H1 (cell line): ENCODE measurements around the gene OBSCN. TPM values are rescaled to one million over a fixed set of nuclear protein-coding genes. Genes with fewer than 3 reads are reported as not detected.

Source experiments
- CTCF ChIA-PET: fragments of 300-600 bp; sonication (Branson Sonifier 250); formaldehyde crosslinking; loops from one replicate; lab custom pipeline; 2021; ENCODE audit not compliant: partially characterized antibody; lab: Charles Lee
- POLR2A ChIA-PET: fragments of 300-600 bp; sonication (Branson Sonifier 250); formaldehyde crosslinking; loops from one replicate; lab custom pipeline; 2021; ENCODE audit warnings: inconsistent platforms; ENCODE audit not compliant: partially characterized antibody; lab: Charles Lee
- DNase-seq, 2 experiments: peaks; one replicate each; pipeline versions ENCODE4 v3.0.0 to v3.0.0-alpha.2; 2010 to 2022; ENCODE audit warnings: low spot score in 2 of 2, low read depth in 1 of 2, mixed read lengths in 1 of 2
- FAIRE-seq: peaks from 2 replicates; lab custom pipeline; 2011; peaks lifted over from hg19 to GRCh38; lab: Jason Lieb, UNC
- H2AFZ ChIP-seq: 2 replicates; pipeline ENCODE4 v1.8.1; 2012; ENCODE audit warnings: low read length, inconsistent platforms
- H2AK5ac ChIP-seq: 2 replicates; pipeline ENCODE4 v1.6.1; 2013; ENCODE audit warnings: low read depth, low read length
- H2BK120ac ChIP-seq: replicated peaks from 2 replicates; pipeline ENCODE3; 2013; ENCODE audit warnings: low read depth, low read length, inconsistent platforms
- H2BK12ac ChIP-seq: 2 replicates; pipeline ENCODE4 v1.6.1; 2013; ENCODE audit warnings: low read depth, low read length
- H2BK15ac ChIP-seq: 2 replicates; pipeline ENCODE4 v1.6.1; 2013; ENCODE audit warnings: low read length
- H2BK20ac ChIP-seq: 2 replicates; pipeline ENCODE4 v1.6.1; 2013; ENCODE audit warnings: low read length
- H2BK5ac ChIP-seq: 2 replicates; pipeline ENCODE4 v1.6.1; 2013; ENCODE audit warnings: low read depth, low read length
- H3K14ac ChIP-seq: 2 replicates; pipeline ENCODE4 v1.6.1; 2013; ENCODE audit warnings: inconsistent platforms; ENCODE audit not compliant: insufficient read length
- H3K18ac ChIP-seq: 2 replicates; pipeline ENCODE4 v1.6.1; 2013; ENCODE audit warnings: low read length; ENCODE audit errors: extremely low read depth
- H3K23ac ChIP-seq: 2 replicates; pipeline ENCODE4 v1.6.1; 2013; ENCODE audit warnings: inconsistent platforms; ENCODE audit not compliant: insufficient read length
- H3K23me2 ChIP-seq: 2 replicates; pipeline ENCODE4 v1.6.1; 2013; ENCODE audit warnings: low read depth, low read length
- H3K27ac ChIP-seq: 2 replicates; pipeline ENCODE4 v1.6.1; 2011; ENCODE audit warnings: low read depth, low read length, inconsistent platforms
- H3K27me3 ChIP-seq, 4 experiments: replicated peaks in 1 of 4; 1 replicate in 1 of 4; 2 replicates in 3 of 4; pipeline versions ENCODE4 v1.6.1 to v1.8.1; 2011 to 2013; ENCODE audit warnings: low read length in 3 of 4, mild to moderate bottlenecking in 3 of 4, inconsistent platforms in 2 of 4, mixed read lengths in 2 of 4, moderate library complexity in 1 of 4; ENCODE audit not compliant: control insufficient read depth in 3 of 4, insufficient read depth in 3 of 4; ENCODE audit errors: extremely low read depth in 1 of 4
- H3K36me3 ChIP-seq, 4 experiments: 2 replicates each; pipeline versions ENCODE4 v1.6.1 to v1.8.1; 2011 to 2013; ENCODE audit warnings: mild to moderate bottlenecking in 4 of 4, low read length in 3 of 4, moderate library complexity in 2 of 4, control low read depth in 1 of 4, inconsistent platforms in 1 of 4; ENCODE audit not compliant: insufficient read depth in 4 of 4, control insufficient read depth in 2 of 4
- H3K4ac ChIP-seq: replicated peaks from 2 replicates; pipeline ENCODE3; 2013; ENCODE audit warnings: low read length, low read depth, mixed read lengths, inconsistent platforms; ENCODE audit not compliant: insufficient read length
- H3K4me1 ChIP-seq, 4 experiments: replicated peaks in 1 of 4; 1 replicate in 1 of 4; 2 replicates in 3 of 4; pipeline versions ENCODE4 v1.6.1 to v1.8.1; 2011 to 2013; ENCODE audit warnings: low read length in 3 of 4, inconsistent platforms in 2 of 4, mixed read lengths in 1 of 4; ENCODE audit not compliant: insufficient read depth in 4 of 4, control insufficient read depth in 3 of 4
- H3K4me2 ChIP-seq, 2 experiments: 2 replicates each; pipeline versions ENCODE4 v1.6.1 to v1.8.1; 2011 to 2013; ENCODE audit warnings: low read depth in 2 of 2, low read length in 2 of 2, control low read depth in 1 of 2, inconsistent platforms in 1 of 2, mild to moderate bottlenecking in 1 of 2; ENCODE audit not compliant: insufficient read depth in 1 of 2
- H3K4me3 ChIP-seq, 4 experiments: fragments of 200-600, 300-600 bp in 1 of 4; sonication (generic), shearing (Covaris generic), sonication (Bioruptor Twin) in 1 of 4; 2 replicates each; pipeline versions ENCODE4 v1.5.1 to v1.8.1; 2011 to 2016; ENCODE audit warnings: low read length in 4 of 4, low read depth in 3 of 4, control low read depth in 2 of 4, inconsistent platforms in 2 of 4, mild to moderate bottlenecking in 2 of 4, mixed read lengths in 1 of 4, moderate library complexity in 1 of 4; ENCODE audit not compliant: insufficient read depth in 2 of 4; ENCODE audit errors: extremely low read depth in 1 of 4
- H3K56ac ChIP-seq: replicated peaks from 2 replicates; pipeline ENCODE3; 2013; ENCODE audit warnings: low read depth, mild to moderate bottlenecking, mixed read lengths, low read length, inconsistent platforms; ENCODE audit not compliant: insufficient read length
- H3K79me1 ChIP-seq: 2 replicates; pipeline ENCODE4 v1.6.1; 2013; ENCODE audit warnings: low read depth, low read length, control low read depth
- H3K79me2 ChIP-seq, 2 experiments: 2 replicates each; pipeline versions ENCODE4 v1.6.1 to v1.8.1; 2012 to 2013; ENCODE audit warnings: low read length in 2 of 2, mild to moderate bottlenecking in 2 of 2, inconsistent platforms in 1 of 2; ENCODE audit not compliant: insufficient read depth in 2 of 2, control insufficient read depth in 1 of 2
- H3K9ac ChIP-seq, 4 experiments: replicated peaks in 1 of 4; 1 replicate in 1 of 4; 2 replicates in 3 of 4; pipeline versions ENCODE4 v1.6.1 to v1.8.1; 2011 to 2013; ENCODE audit warnings: low read depth in 3 of 4, low read length in 3 of 4, control low read depth in 2 of 4, mild to moderate bottlenecking in 2 of 4, moderate library complexity in 2 of 4, inconsistent platforms in 1 of 4; ENCODE audit errors: extremely low read depth in 1 of 4
- H3K9me3 ChIP-seq, 2 experiments: 2 replicates each; pipeline versions ENCODE4 v1.6.1 to v1.8.1; 2012 to 2013; ENCODE audit warnings: mild to moderate bottlenecking in 2 of 2, moderate library complexity in 2 of 2, control low read depth in 1 of 2, inconsistent platforms in 1 of 2, low read depth in 1 of 2, low read length in 1 of 2, mixed read lengths in 1 of 2; ENCODE audit not compliant: insufficient read depth in 2 of 2
- H4K20me1 ChIP-seq, 2 experiments: replicated peaks in 1 of 2; 2 replicates each; pipeline versions ENCODE3 to v1.8.1; 2011 to 2013; ENCODE audit warnings: inconsistent platforms in 2 of 2, low read length in 2 of 2, mild to moderate bottlenecking in 1 of 2; ENCODE audit not compliant: insufficient read depth in 2 of 2, control insufficient read depth in 1 of 2
- H4K5ac ChIP-seq: 2 replicates; pipeline ENCODE4 v1.6.1; 2013; ENCODE audit warnings: low read length, low read depth, mixed read lengths, inconsistent platforms; ENCODE audit not compliant: insufficient read length
- H4K8ac ChIP-seq: 2 replicates; pipeline ENCODE4 v1.8.0; 2013; ENCODE audit warnings: mild to moderate bottlenecking, moderate library complexity, low read length, inconsistent platforms; ENCODE audit not compliant: insufficient read depth; ENCODE audit errors: extremely low read depth
- H4K91ac ChIP-seq: replicated peaks from 2 replicates; pipeline ENCODE3; 2013; ENCODE audit warnings: low read length, mixed read lengths, inconsistent platforms; ENCODE audit not compliant: insufficient read length
- ASH2L ChIP-seq: fragments of 200-600, 300-600 bp; sonication (generic); IDR thresholded peaks from one replicate; pipeline ENCODE4 v1.7.1; 2017; ENCODE audit warnings: low read length
- BRCA1 ChIP-seq: IDR thresholded peaks from 2 replicates; pipeline ENCODE4 v1.6.1; 2012; ENCODE audit warnings: low read depth, low read length, improper control_type of control experiment
- MAFK ChIP-seq: IDR thresholded peaks from 2 replicates; pipeline ENCODE4 v1.6.1; 2012; ENCODE audit warnings: low read depth, mild to moderate bottlenecking, improper control_type of control experiment, low read length
- NRF1 ChIP-seq: IDR thresholded peaks from 2 replicates; pipeline ENCODE4 v1.6.1; 2011; ENCODE audit warnings: mild to moderate bottlenecking, low read depth, low read length, improper control_type of control experiment
- PHF8 ChIP-seq: fragments of 200-600 bp; sonication (generic); conservative IDR thresholded peaks from 2 replicates; pipeline ENCODE4 v1.7.1; 2012; ENCODE audit warnings: low read depth, mild to moderate bottlenecking, inconsistent platforms, low read length, moderate library complexity
- POU5F1 ChIP-seq: IDR thresholded peaks from 2 replicates; pipeline ENCODE4 v1.6.1; 2011; ENCODE audit warnings: low read depth, mild to moderate bottlenecking, low read length, moderate library complexity
- SIRT6 ChIP-seq: IDR thresholded peaks from one replicate; pipeline ENCODE4 v1.7.1; 2012; ENCODE audit warnings: low read length, inconsistent platforms
- SP1 ChIP-seq: IDR thresholded peaks from 2 replicates; pipeline ENCODE4 v1.6.1; 2011; ENCODE audit warnings: low read depth, low read length
- SRF ChIP-seq: IDR thresholded peaks from 2 replicates; pipeline ENCODE4 v1.6.1; 2011; ENCODE audit warnings: mild to moderate bottlenecking, low read depth, low read length, moderate library complexity
- SUZ12 ChIP-seq: fragments of 200-600 bp; sonication (generic); IDR thresholded peaks from 2 replicates; pipeline ENCODE4 v1.6.1; 2012; ENCODE audit warnings: mild to moderate bottlenecking, inconsistent platforms, low read length, moderate library complexity, mixed read lengths
- WGBS, 2 experiments: shearing (Covaris generic) in 1 of 2; methylation state at CpG; one replicate each; pipeline versions ENCODE4 v1.1.6 to v1.1.7; 2013 to 2015; ENCODE audit warnings: low lambda C conversion rate in 2 of 2, mixed read lengths in 2 of 2, inconsistent platforms in 1 of 2, low coverage in 1 of 2, missing lambda C conversion rate in 1 of 2; ENCODE audit not compliant: insufficient replicate concordance in 2 of 2, insufficient coverage in 1 of 2, insufficient read length in 1 of 2; ENCODE audit errors: extremely low coverage in 1 of 2, missing lambda C conversion rate in 1 of 2; 5-methylcytosine and 5-hydroxymethylcytosine counted together
- polyA plus RNA-seq, 7 experiments: library from polyadenylated mRNA; depleted of rRNA in 3 of 7; stranded (reverse) in 5 of 7; unstranded in 2 of 7; fragments of >200 nt in 5 of 7; fragments of 200-250 nt in 2 of 7; gene quantifications; 1 replicate in 5 of 7; 2 replicates in 1 of 7; 4 replicates in 1 of 7; pipeline versions ENCODE4 v1.2.1 to v1.2.3, GENCODE V29; 2011 to 2013; ENCODE audit warnings: missing spikeins in 2 of 7, mixed read lengths in 2 of 7
- total RNA-seq: library from RNA; stranded (reverse); fragmentation: NEBNext Ultra II Directional; extraction: Animal tissue kit (Norgen Biotek cat#: 25700); gene quantifications from 2 replicates; pipeline ENCODE4 v1.2.1, GENCODE V29; 2021

Gene OBSCN
- total and polyA plus RNA-seq, 2 of the 8 experiments (the other 6 are each of a cell fraction or from before 2014, with no cell fraction given) = 7.5 to 28.4 TPM

DNA sequence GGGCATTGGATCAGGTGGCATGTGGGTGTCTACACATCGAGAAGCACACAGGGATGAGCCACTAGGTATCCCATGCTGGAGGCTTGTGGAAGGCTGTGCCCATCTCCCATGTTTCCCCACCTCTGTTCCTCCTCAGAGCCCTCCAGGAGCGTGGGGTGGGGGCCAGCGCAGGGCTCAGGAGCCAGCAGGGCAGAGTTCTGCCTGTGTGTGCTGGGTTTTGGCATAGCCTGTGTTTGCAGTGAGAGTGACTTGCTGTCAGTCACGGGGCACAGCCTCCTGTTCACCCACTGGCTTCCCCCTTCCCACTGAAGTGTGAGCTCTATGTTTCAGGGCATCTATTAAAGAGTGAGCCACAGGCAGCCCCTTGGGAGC is 31.8 kb upstream of the OBSCN start:
- H2BK120ac ChIP-seq = no peak overlapping the region
- DNase-seq (no peak), FAIRE-seq (no peak)
- H2BK12ac ChIP-seq = no peak overlapping the region
- CTCF ChIA-PET = interaction anchor here (0.7 to 3.8 kb wide), 3 partner anchors 10 to 25 kb away, joined by 3 to 23 read pairs (median 3); partner anchors contain the start of gene IBA57
- no peak overlapping the region for H3K9ac ChIP-seq
- H3K27ac ChIP-seq = no peak overlapping the region
- peaks cover 0 to 6% (median 4%) of the 10 kb centered on the region in 4 experiments; a peak in 4 of 7 replicates for H3K4me1 ChIP-seq
- H2AFZ ChIP-seq = no peak overlapping the region
- no peak overlapping the region for H4K5ac ChIP-seq
- no peak overlapping the region for H3K4me2 ChIP-seq
- POLR2A ChIA-PET = interaction anchor here (0.9 to 3.2 kb wide), 2 partner anchors 10 to 39 kb away, joined by 3 to 14 read pairs; partner anchors contain the start of gene IBA57
- H3K4ac ChIP-seq = no peak overlapping the region
- H3K23ac ChIP-seq = no peak overlapping the region
- H3K79me1 ChIP-seq = peaks cover 10% of the 10 kb centered on the region
- peak overlapping the region; percentile 71; the same call in 1 of the 2 replicates for H4K8ac ChIP-seq
- no peak overlapping the region for H3K56ac ChIP-seq
- no peak overlapping the region for H2BK15ac ChIP-seq
- H3K36me3 ChIP-seq = no peaks in the 10 kb centered on the region; a peak in 1 of 8 replicates
- H3K27me3 ChIP-seq = no peaks in the 10 kb centered on the region
- no peak overlapping the region for H3K18ac ChIP-seq
- no peak overlapping the region for H2BK5ac ChIP-seq
- WGBS, 2 experiments = 87% methylated on average over 4 of the region's 4 CpGs; no CpG with 5 or more reads in 1 of the 2 experiments
- 0 out of 4 replicates have a peak, but pooled peaks cover 0 to 6% of the 10 kb centered on the region in 2 experiments for H3K79me2 ChIP-seq
- no peak overlapping the region for H2AK5ac ChIP-seq
- no peak overlapping the region for H3K4me3 ChIP-seq
- H4K91ac ChIP-seq = no peak overlapping the region
- H3K14ac ChIP-seq = no peak overlapping the region
- H3K9me3 ChIP-seq = no peaks in the 10 kb centered on the region
- H2BK20ac ChIP-seq = no peak overlapping the region
- peaks cover 2% of the 10 kb centered on the region; the same call in 1 of the 2 replicates for H3K23me2 ChIP-seq
- peaks cover 8 to 20% of the 10 kb centered on the region in 2 experiments for H4K20me1 ChIP-seq
- no peak for TF ChIP-seq SRF
- TF ChIP-seq MAFK = no peak
- TF ChIP-seq NRF1 = no peak
- TF ChIP-seq PHF8 = no peak
- TF ChIP-seq POU5F1 = no peak
- no peak for TF ChIP-seq SP1
- no peak for TF ChIP-seq SUZ12
- no peak for TF ChIP-seq BRCA1
- TF ChIP-seq ASH2L = no peak
- TF ChIP-seq SIRT6 = no peak
